GM10266 (cell line): ENCODE data around the gene GDPD5.

Experiments
- DNase-seq: peaks from one replicate; pipeline ENCODE4 v3.0.0; 2012; ENCODE audit errors: extremely low spot score
- CTCF ChIP-seq: IDR thresholded peaks from 2 replicates; pipeline ENCODE4 v1.5.1; 2012; ENCODE audit warnings: mild to moderate bottlenecking, low read depth; ENCODE audit not compliant: control insufficient read depth, insufficient read depth; ENCODE audit errors: missing control alignments

GDPD5 gene

DNA sequence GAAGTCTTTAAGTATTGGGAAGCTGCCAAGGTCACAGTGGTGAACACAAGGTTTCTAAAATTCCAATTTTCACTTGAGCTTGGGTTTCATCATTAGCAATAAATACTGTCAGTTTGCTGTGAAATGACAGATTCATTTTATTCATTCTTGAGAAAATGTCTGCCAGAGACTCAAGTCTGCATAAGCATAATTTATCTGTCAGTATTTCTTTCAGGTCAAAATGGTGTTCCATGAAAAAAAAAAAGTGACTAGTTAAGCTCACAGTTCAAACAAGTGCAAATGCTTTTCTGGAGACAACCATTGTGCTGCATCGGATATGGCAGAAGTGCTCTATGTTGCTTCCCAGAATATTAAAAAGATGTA is 8.1 kb upstream of the GDPD5 start:
- TF ChIP-seq CTCF, result no peak
- DNase-seq, result no peak

- peak; percentile 72 for DNase-seq
- TF ChIP-seq CTCF, result peak; percentile 85
These were observed 6.7 kb upstream of the GDPD5 start for GRCh38 chr11:75532200-75533048.

GRCh38 chr11:75531325-75531724 is 5.6 kb upstream of the GDPD5 start:
- no peak for TF ChIP-seq CTCF
- DNase-seq, result no peak

DNA sequence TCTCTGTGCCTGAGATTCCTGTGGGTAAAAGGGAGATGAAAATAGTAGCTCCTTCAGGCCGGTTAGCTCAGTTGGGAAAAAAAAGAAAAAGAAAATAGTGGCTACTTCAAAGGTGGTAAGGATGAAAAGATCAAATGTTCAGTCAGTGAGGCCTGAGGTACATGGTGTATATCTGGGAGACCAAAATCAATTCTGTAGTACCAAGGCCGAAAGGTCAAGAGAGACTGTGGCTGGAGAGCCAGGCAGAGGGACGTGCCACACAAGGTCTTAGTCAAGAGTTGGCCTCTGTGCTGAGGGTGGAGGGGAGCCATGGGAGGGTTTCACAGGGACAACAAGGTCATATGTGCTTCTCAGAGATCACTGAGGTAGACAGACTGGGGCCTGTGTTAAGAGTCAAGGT is 4.8 kb upstream of the GDPD5 start:
- no peak for DNase-seq
- TF ChIP-seq CTCF, result no peak

DNA sequence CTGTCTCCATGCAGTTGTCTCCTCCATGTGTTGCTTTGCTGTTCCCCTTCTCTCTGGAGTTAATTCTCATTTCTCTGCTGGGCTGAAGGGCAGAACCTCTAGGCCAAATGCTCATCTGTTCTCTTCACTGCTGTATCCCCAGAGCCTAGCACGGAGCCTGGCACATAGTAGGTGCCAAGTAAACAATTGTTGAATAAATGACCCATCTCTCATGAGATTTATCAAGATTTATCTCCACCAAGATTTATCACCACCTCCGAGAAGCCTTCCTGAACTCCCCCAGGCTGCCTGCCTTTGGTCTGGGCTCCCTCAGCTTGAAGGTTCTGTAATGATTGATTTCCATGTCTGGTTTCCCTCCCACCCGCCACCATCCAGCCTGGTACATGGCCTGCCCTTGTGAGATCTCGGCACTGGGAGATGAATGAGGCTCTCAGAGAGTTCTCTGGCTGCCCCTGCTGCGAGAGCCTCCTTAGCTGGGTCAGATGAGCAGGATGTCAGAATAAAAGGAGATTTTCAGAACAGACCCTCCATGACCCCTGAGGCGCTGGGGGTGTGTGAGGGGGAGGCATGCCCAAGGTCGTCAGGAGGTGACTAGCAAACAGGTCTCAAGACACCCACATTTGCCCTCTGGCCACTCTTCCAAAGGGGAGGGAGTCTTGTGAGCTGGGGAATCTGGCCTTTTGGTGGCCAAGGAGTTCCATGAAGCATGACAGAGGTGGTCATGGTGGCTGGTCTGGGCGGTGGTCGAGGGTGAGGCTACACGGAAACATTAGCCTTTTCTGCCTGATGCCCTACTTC is 2.4 kb upstream of the GDPD5 start:
- no peak for DNase-seq
- no peak for TF ChIP-seq CTCF

- DNase-seq, result no peak
- TF ChIP-seq CTCF, result no peak
These were observed 1.4 kb upstream of the GDPD5 start for GRCh38 chr11:75527130-75527529.

GRCh38 chr11:75526192-75526541 is 426 bp upstream of the GDPD5 start:
- DNase-seq, result no peak
- no peak for TF ChIP-seq CTCF
